HCT116 (cell line): ENCODE results near the gene FMO5.

Experiments
- CBX3 ChIP-seq: IDR thresholded peaks from 2 replicates; pipeline ENCODE4 v1.6.1; 2012; ENCODE audit warnings: low read depth
- EGR1 ChIP-seq: IDR thresholded peaks from 2 replicates; pipeline ENCODE4 v1.6.1; 2012; ENCODE audit warnings: low read depth
- EZH2 ChIP-seq: fragments of 200-600 bp; sonication (generic); IDR thresholded peaks from 2 replicates; pipeline ENCODE4 v1.6.1; 2017; ENCODE audit warnings: antibody characterized with exemption, mixed run types
- EZH2phosphoT487 ChIP-seq: fragments of 200-600 bp; IDR thresholded peaks from 2 replicates; pipeline ENCODE4 v1.6.1; 2018; ENCODE audit warnings: antibody characterized with exemption, borderline replicate concordance
- JUND ChIP-seq: IDR thresholded peaks from 2 replicates; pipeline ENCODE4 v1.6.1; 2012
- POLR2AphosphoS5 ChIP-seq: IDR thresholded peaks from 2 replicates; pipeline ENCODE4 v1.6.1; 2011; ENCODE audit warnings: mild to moderate bottlenecking, low read depth, low read length, moderate library complexity
- SIN3A ChIP-seq: IDR thresholded peaks from 2 replicates; pipeline ENCODE4 v1.6.1; 2012; ENCODE audit warnings: low read depth
- SRF ChIP-seq: IDR thresholded peaks from 2 replicates; pipeline ENCODE4 v1.6.1; 2012; ENCODE audit warnings: low read depth
- TCF7L2 ChIP-seq: IDR thresholded peaks from 2 replicates; pipeline ENCODE4 v1.7.0; 2011; ENCODE audit warnings: borderline replicate concordance, inconsistent platforms; ENCODE audit not compliant: insufficient read depth, insufficient read length; ENCODE audit errors: extremely low read depth
- ZBTB33 ChIP-seq: IDR thresholded peaks from 2 replicates; pipeline ENCODE4 v1.6.1; 2011; ENCODE audit warnings: mild to moderate bottlenecking, low read length, moderate library complexity; ENCODE audit not compliant: insufficient replicate concordance; ENCODE audit errors: extremely low read depth
- TF ChIP-seq, protein P1 (sequence below), 3 experiments: fragments of 200-600 bp in 1 of 3; sonication (generic) in 1 of 3; IDR thresholded peaks in 2 of 3; conservative IDR thresholded peaks in 1 of 3; 2 replicates each; pipeline ENCODE4 v1.5.1; 2012 to 2017; ENCODE audit warnings: low read depth in 2 of 3, low read length in 2 of 3, antibody characterized with exemption in 1 of 3, borderline replicate concordance in 1 of 3, control low read depth in 1 of 3, mild to moderate bottlenecking in 1 of 3, mixed read lengths in 1 of 3, mixed run types in 1 of 3, moderate library complexity in 1 of 3; ENCODE audit not compliant: insufficient read depth in 1 of 3
- TF ChIP-seq, protein P2 (sequence below): IDR thresholded peaks from 2 replicates; pipeline ENCODE4 v1.6.1; 2012

DNA sequence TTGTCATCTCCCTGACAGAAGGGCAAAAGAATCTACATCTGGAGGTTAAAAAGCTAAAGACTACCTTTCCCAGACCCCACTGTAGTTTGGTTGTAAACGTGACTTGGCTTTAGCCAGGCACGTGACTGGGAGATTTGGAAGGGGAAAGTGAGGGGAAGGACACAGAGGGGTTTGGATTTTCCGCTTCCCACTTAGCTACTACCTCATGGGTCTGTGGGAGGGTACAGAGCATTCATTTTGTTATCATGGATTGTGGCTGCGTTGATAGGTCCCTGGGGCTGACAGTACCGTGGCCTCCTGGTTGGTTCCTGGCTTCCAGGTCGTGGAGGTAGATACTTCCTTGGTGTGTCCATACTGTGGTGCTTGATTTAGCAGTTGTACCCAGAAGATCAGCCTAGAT, 20.0 kb upstream of the FMO5 start:
- no peak for TF ChIP-seq POLR2AphosphoS5
- TF ChIP-seq EGR1, result no peak
- no peak for TF ChIP-seq SRF
- no peak for TF ChIP-seq TCF7L2
- TF ChIP-seq, protein P1, sequence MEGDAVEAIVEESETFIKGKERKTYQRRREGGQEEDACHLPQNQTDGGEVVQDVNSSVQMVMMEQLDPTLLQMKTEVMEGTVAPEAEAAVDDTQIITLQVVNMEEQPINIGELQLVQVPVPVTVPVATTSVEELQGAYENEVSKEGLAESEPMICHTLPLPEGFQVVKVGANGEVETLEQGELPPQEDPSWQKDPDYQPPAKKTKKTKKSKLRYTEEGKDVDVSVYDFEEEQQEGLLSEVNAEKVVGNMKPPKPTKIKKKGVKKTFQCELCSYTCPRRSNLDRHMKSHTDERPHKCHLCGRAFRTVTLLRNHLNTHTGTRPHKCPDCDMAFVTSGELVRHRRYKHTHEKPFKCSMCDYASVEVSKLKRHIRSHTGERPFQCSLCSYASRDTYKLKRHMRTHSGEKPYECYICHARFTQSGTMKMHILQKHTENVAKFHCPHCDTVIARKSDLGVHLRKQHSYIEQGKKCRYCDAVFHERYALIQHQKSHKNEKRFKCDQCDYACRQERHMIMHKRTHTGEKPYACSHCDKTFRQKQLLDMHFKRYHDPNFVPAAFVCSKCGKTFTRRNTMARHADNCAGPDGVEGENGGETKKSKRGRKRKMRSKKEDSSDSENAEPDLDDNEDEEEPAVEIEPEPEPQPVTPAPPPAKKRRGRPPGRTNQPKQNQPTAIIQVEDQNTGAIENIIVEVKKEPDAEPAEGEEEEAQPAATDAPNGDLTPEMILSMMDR (IDR thresholded peaks at IDR 0.05 in 2 of 3, conservative IDR thresholded peaks at IDR 0.05 in 1 of 3; ENCODE audit: borderline replicate concordance in 1 of 3, insufficient read depth in 1 of 3, low read depth in 2 of 3, low read length in 2 of 3), result no peak
- no peak for TF ChIP-seq CBX3
- TF ChIP-seq EZH2phosphoT487, result no peak
- TF ChIP-seq ZBTB33, result no peak
- TF ChIP-seq EZH2, result no peak
- no peak for TF ChIP-seq SIN3A
- TF ChIP-seq JUND, result no peak
- TF ChIP-seq, protein P2, sequence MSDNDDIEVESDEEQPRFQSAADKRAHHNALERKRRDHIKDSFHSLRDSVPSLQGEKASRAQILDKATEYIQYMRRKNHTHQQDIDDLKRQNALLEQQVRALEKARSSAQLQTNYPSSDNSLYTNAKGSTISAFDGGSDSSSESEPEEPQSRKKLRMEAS, result no peak
